Stomach (tissue), 9 donors: Measurements from ENCODE around the gene FPR1. TPM values are rescaled to one million over a fixed set of nuclear protein-coding genes. Genes with fewer than 3 reads are reported as not detected.

ENCODE experiments used
- DNase-seq, 2 donors: peaks; one replicate each; pipeline versions ENCODE4 v3.0.0 to v3.0.0-alpha.2; 2013 to 2019
- H3K27ac ChIP-seq, 5 donors: fragments of 200-600 bp in 4 of 5; sonication (generic) in 4 of 5; one replicate each; pipeline ENCODE4 v1.5.1; 2013 to 2019; ENCODE audit warnings: mild to moderate bottlenecking in 1 of 5, moderate library complexity in 1 of 5
- H3K27me3 ChIP-seq, 3 donors: fragments of 200-600 bp; sonication (generic); one replicate each; pipeline ENCODE4 v1.5.1; 2017 to 2019; ENCODE audit warnings: mixed run types in 1 of 3
- H3K36me3 ChIP-seq, 4 donors: fragments of 200-600 bp; sonication (generic); 1 replicate in 3 of 4; 2 replicates in 1 of 4; pipeline ENCODE4 v1.5.1; 2016 to 2019
- H3K4me1 ChIP-seq, 4 donors: fragments of 200-600 bp; sonication (generic); one replicate each; pipeline ENCODE4 v1.5.1; 2016 to 2019
- H3K4me3 ChIP-seq, 4 donors: fragments of 200-600 bp; sonication (generic) in 3 of 4; one replicate each; pipeline ENCODE4 v1.5.1; 2016 to 2019; ENCODE audit warnings: mild to moderate bottlenecking in 1 of 4
- H3K9me3 ChIP-seq, 4 donors: fragments of 200-600 bp; sonication (generic); one replicate each; pipeline ENCODE4 v1.5.1; 2016 to 2019
- CTCF ChIP-seq, 7 experiments: fragments of 450-650 bp in 4 of 7; fragments of 200-600 bp in 3 of 7; sonication (generic) in 3 of 7; IDR thresholded peaks; one replicate each; pipeline ENCODE4 v1.5.1; 2016 to 2019; ENCODE audit warnings: antibody characterized with exemption in 7 of 7, control low read depth in 2 of 7, mild to moderate bottlenecking in 1 of 7
- EP300 ChIP-seq: sonication (generic); formaldehyde crosslinking; IDR thresholded peaks from one replicate; pipeline ENCODE4 v1.6.1; 2017; ENCODE audit warnings: antibody characterized with exemption
- POLR2A ChIP-seq, 4 donors: fragments of 450-650 bp; IDR thresholded peaks; one replicate each; pipeline ENCODE4 v1.6.1; 2016; ENCODE audit warnings: antibody characterized with exemption in 4 of 4, control low read depth in 2 of 4, mild to moderate bottlenecking in 1 of 4, moderate library complexity in 1 of 4
- POLR2AphosphoS5 ChIP-seq, 3 donors: sonication (generic); formaldehyde crosslinking; IDR thresholded peaks; one replicate each; pipeline ENCODE4 v1.6.1; 2016; ENCODE audit warnings: antibody characterized with exemption in 3 of 3
- WGBS, 5 donors: extraction: QIAGEN DNeasy Blood & Tissue Kit in 3 of 5; methylation state at CpG; one replicate each; pipeline versions ENCODE4 v1.1.5 to v1.1.7; 2013 to 2018; 5-methylcytosine and 5-hydroxymethylcytosine counted together
- intact Hi-C: fragments of 100-400 bp; cut with DNase I; formaldehyde crosslinking; loops from one replicate; pipeline ENCODE4 v1.15.1; 2023; ENCODE audit warnings: low total_unique reads
- polyA plus RNA-seq, 3 donors: library from polyadenylated mRNA; stranded (reverse); fragments of 200-250 nt; gene quantifications; one replicate each; pipeline ENCODE4 v1.2.3, GENCODE V29; 2013
- total RNA-seq, 5 donors: library from RNA; depleted of rRNA; stranded (reverse); fragments of >200 nt; gene quantifications; one replicate each; pipeline versions ENCODE4 v1.1.0 to v1.2.3, GENCODE V29; 2014 to 2016
- donor health status: healthy with polysubstance abuse.
- donor health status: Bipolar disorder and iron deficiency.
- donor health status: healthy.

FPR1 gene
- total and polyA plus RNA-seq, 8 donors, result 1.7 to 10.5 (median 7.5) TPM; not detected in 1

GRCh38 chr19:51793994-51794393 lies 42.3 kb upstream of the FPR1 start:
- H3K27ac ChIP-seq, result no peak overlapping the region
- no peak for DNase-seq
- H3K27me3 ChIP-seq, result peaks cover 0 to 14% (median 0%) of the 10 kb centered on the region in 3 donors
- peaks cover 0 to 5% (median 0%) of the 10 kb centered on the region in 4 donors for H3K4me1 ChIP-seq
- no peaks in the 10 kb centered on the region for H3K36me3 ChIP-seq
- peaks cover 0 to 9% (median 4%) of the 10 kb centered on the region in 4 donors for H3K9me3 ChIP-seq
- H3K4me3 ChIP-seq, result no peak overlapping the region
- intact Hi-C loops, result no loop called here
- TF ChIP-seq POLR2AphosphoS5 (IDR thresholded peaks at IDR 0.05), result no peak
- TF ChIP-seq EP300, result no peak
- no peak for TF ChIP-seq CTCF (IDR thresholded peaks at IDR 0.05)
- no peak for TF ChIP-seq POLR2A (IDR thresholded peaks at IDR 0.05)
- 70 to 85% (median 82%) methylated on average over 2 of the region's 2 CpGs for WGBS, 5 donors

- H3K4me3 ChIP-seq, result no peak overlapping the region
- no peaks in the 10 kb centered on the region for H3K36me3 ChIP-seq
- H3K4me1 ChIP-seq, result no peaks in the 10 kb centered on the region
- intact Hi-C loops, result no loop called here
- DNase-seq, result no peak
- 56 to 75% (median 60%) methylated on average over 2 of the region's 2 CpGs for WGBS, 5 donors
- H3K27ac ChIP-seq, result no peak overlapping the region
- TF ChIP-seq CTCF (IDR thresholded peaks at IDR 0.05) (no peak), POLR2A (IDR thresholded peaks at IDR 0.05) (no peak), EP300 (no peak), POLR2AphosphoS5 (IDR thresholded peaks at IDR 0.05) (no peak)
- peaks cover 0 to 14% (median 0%) of the 10 kb centered on the region in 3 donors for H3K27me3 ChIP-seq
- H3K9me3 ChIP-seq, result peaks cover 0 to 11% (median 5%) of the 10 kb centered on the region in 4 donors
Observed at GRCh38 chr19:51792932-51793331, 41.3 kb upstream of the FPR1 start.

GRCh38 chr19:51789061-51789795 lies 37.5 kb upstream of the FPR1 start:
- no peak overlapping the region for H3K27ac ChIP-seq
- whole genome bisulfite sequencing, 5 donors, result 72 to 85% (median 79%) methylated on average over 3 to 6 of the region's 6 CpGs
- intact Hi-C loops, result no loop called here

GRCh38 chr19:51788029-51788428 lies 36.4 kb upstream of the FPR1 start:
- Histone ChIP-seq H3K27ac (no peak overlapping the region), H3K4me1 (no peaks in the 10 kb centered on the region), H3K27me3 (peaks cover 0 to 17% (median 0%) of the 10 kb centered on the region in 3 donors), H3K36me3 (no peaks in the 10 kb centered on the region), H3K4me3 (no peak overlapping the region), H3K9me3 (peaks cover 0 to 10% (median 5%) of the 10 kb centered on the region in 4 donors)
- no peak for TF ChIP-seq POLR2AphosphoS5 (IDR thresholded peaks at IDR 0.05)
- intact Hi-C loops, result no loop called here
- WGBS, 5 donors, result 59 to 65% (median 62%) methylated on average over 2 of the region's 2 CpGs
- DNase-seq, result no peak

More at GRCh38 chr19:51789061-51789795, 37.5 kb upstream of the FPR1 start:
- H3K4me1 ChIP-seq, result no peaks in the 10 kb centered on the region
- H3K36me3 ChIP-seq, result no peaks in the 10 kb centered on the region
- no peak for TF ChIP-seq POLR2AphosphoS5 (IDR thresholded peaks at IDR 0.05)
- no peak for TF ChIP-seq EP300
- TF ChIP-seq CTCF (IDR thresholded peaks at IDR 0.05), result no peak
- TF ChIP-seq POLR2A (IDR thresholded peaks at IDR 0.05), result no peak
- DNase-seq, result no peak
- H3K4me3 ChIP-seq, result no peak overlapping the region
- H3K27me3 ChIP-seq, result peaks cover 0 to 20% (median 0%) of the 10 kb centered on the region in 3 donors
- peaks cover 0 to 14% (median 7%) of the 10 kb centered on the region in 4 donors for H3K9me3 ChIP-seq
